NCI-H82 treated with DMSO at 0.1 percent for 48 hours (cell line): ENCODE data around the gene REC114.
"Not testable (repeated sequence)": the region's sequence is repeated elsewhere in the genome, so short reads cannot be mapped to it uniquely, and the experiment has no call there.

Experiments used
- DNase-seq: peaks from one replicate; lab custom pipeline; 2025; ENCODE audit not compliant: unreplicated experiment; lab: John Stamatoyannopoulos, UW

Gene REC114, protein sequence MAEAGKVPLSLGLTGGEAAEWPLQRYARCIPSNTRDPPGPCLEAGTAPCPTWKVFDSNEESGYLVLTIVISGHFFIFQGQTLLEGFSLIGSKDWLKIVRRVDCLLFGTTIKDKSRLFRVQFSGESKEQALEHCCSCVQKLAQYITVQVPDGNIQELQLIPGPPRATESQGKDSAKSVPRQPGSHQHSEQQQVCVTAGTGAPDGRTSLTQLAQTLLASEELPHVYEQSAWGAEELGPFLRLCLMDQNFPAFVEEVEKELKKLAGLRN

DNA sequence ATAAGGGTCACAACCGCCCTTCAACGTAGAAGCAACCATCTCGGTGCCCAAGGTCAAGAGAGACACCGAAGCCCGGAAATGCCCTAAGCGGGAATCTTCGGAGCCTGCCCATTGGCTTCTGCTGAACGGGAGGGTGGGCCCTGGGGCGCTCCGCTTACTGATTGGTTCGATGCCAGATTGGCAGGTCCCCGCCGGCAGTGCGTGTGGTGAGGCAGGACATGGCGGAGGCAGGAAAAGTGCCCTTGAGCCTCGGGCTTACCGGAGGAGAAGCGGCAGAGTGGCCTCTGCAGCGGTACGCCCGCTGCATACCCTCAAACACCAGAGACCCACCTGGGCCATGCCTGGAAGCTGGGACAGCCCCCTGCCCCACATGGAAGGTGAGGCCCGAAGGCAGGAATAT, at the start of gene REC114:
TSS of gene REC114 (plus strand) at position 197 of the 400 bp plus-strand sequence. CDS start at position 219, 22 bp downstream.
- no peak for DNase-seq

DNA sequence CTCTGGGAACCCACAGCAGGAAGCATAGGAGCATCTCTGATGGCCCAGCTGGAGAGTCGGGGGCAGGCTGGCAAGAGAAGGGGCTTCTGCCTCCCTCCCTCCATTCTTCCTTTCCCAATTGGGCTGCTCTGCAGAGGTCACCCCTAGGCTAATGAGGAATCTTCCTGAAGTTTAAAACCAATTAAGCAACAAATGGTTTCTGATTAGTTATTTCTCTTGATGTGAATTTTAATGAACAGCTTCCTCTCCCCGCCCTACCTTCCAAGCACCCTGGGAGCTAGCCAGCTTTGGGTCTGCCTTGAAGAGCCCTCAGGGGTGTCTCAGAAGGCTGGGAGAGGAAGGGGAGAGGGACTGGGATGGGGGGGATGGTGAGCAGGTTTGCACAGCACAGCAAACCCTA, 49.6 kb upstream of the REC114 start:
- no peak for DNase-seq

DNA sequence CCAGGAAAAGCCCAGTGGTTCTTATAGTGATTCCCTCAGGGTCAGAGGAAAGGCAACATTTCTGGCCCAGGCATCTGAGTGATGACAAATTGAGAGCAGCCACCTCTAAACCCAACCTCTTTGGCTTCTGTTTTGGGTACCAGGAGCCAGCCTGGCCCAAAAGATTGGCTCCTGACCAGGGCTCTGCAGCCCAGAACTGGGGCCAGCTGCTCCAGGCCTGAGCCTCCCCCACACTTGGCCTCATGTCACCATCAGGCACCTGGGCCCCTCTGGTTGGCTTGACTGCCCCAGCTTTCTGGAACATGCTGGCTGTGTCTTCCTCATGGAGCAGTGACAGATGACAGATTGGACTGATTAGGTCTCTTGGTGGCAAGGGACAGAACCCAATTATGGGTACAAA, 48.2 kb upstream of the REC114 start:
- DNase-seq = no peak

DNA sequence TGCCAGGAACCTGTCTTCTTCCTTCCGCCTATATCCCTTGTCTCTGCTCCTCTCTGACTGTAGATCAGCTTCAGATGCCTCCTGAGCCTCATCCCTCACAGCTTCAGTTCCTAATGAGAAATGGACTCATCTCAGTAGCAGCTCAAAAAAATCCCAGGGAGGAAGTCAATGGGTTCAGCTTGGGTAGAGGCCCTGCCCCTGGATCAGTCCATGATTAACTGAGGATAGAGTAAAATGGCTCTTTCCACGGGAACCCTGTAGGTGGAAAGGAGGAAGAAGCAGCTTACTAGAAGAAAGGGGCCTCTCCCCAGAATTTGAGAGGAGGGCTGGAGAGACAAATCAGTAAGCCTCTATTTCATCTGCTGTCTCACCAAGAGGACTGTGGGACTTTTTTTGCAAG, 47.3 kb upstream of the REC114 start:
- no peak for DNase-seq

DNA sequence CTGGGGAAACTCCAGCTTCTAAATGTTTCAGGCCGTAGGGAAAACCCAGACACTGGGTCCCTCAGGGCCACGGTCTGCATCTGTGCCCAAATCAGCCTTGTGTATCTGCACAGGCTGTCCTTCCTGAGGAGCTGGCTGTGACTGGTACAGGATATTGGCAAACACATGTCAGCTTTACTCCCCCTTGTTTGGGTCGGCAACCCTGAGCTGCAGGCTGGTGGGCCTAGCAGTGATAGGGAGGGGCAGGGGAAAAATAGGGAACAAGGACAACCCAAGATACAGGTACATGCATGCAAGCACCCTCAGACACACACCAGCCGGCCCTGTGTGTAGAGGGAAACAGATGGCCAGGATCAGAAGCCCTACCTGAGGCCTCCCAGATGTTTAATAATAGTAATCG, 45.5 kb upstream of the REC114 start:
- peak; percentile 4 for DNase-seq

DNA sequence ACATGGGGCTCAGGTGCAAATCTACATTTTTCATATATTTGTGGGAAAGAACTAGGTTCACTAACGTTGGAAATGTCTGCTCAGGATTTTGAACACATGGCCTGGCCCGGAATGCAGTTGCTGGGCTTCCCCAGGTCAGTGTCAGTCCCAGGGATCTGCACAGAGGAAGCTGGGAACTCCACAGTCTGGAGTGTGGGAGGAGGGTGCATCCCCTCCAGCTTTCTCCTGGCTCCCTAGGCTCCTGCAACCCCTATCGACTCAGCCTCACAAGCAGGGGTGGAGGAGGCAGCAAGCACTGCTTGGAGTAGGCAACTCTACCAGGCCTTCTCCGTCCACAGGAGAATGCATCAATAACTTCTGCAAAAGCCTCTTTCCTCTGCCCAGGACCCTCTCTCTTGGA, 44.1 kb upstream of the REC114 start:
- DNase-seq = no peak

DNA sequence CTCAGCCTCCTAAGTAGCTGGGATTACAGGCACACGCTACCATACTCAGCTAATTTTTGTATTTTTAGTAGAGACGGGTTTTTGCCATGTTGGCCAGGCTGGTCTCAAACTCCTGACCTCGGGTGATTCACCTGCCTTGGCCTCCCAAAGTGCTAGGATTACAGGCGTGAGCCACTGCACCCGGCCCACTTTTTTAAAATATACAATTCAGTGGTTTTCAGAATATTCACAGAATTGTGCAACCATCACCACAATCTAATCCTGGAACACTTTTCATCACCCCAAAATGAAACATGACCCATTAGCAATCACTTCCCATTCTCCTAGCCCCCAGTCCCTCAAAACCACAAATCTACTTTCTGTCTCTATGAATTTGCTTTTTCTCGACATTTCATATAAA, 42.7 kb upstream of the REC114 start:
- not testable (repeated sequence) for DNase-seq

DNA sequence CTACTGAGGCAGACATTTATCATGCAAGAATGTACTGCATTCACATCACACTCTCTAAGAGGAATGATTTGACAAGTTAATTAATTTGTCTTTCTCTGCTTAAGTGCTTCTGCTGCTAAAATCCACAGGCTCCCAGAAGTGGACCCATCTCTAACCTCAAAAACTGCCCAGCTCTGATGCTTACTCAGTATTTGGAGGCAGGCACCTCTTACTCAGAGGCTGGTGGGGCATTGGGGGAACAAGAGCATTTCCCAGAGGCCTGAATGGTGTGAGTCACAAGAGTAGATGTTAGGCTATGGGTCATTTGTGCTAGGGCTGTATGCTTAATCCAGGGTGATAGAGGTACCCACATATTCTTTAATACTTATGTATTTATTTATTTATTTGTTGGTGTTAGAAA, 39.8 kb upstream of the REC114 start:
- no peak for DNase-seq

DNA sequence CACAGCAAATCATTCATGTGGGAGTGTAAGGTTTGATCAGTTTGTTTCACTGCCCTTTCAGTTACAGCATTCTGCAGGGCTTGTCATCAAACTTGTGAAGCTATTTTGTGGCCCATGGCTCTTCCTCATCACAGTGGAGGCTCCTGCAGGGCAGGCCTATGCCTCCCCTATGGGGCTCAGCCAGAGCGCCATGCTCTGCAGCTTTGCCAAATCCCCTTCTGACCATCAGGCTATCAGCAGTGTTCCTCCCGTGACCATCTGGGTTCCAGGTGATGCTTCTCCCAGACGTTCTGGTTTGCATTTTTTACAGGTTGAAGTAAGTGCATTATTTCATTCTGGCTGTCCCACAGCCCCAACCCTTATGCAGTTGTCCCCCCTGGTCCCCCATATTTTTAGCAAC, 28.1 kb upstream of the REC114 start:
- DNase-seq = no peak

DNA sequence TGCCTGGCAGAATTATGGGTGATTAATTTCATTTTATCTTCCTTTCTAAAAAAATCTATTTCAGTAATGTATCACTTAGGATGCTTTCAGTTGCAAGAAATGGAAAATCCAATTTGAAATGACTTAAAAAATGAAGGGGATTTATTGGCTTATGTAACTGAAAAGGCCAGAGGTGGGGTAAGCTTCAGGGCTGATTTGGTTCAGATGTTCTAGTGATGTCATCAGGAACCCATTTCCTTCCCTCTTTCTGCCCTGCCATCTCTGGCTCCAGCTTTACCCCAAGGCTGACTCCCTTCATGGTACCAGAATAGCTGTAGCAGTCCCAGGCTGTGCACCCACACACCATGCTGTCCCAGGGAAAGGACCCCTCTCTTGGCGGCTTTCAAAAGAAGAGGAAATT, 18.5 kb upstream of the REC114 start:
- peak; percentile 15 for DNase-seq

DNA sequence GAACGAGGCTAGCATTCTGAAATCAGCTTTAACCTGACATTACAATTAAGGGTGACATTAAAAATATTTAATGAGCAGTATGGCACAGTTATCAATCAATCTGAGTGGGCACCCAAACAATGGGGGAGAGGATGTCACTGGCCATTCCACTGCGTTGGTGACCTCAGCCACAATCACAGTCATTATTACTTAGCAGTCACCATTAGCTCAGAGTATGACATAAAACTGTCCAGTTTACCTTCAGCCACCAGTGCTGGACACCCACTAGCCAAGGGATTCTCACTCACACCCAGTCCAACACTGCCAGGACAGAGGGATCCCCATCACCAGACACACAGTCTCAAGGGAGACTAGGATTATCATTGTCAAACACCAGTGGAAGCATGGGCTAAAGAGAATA, 17.5 kb upstream of the REC114 start:
- DNase-seq = no peak

DNA sequence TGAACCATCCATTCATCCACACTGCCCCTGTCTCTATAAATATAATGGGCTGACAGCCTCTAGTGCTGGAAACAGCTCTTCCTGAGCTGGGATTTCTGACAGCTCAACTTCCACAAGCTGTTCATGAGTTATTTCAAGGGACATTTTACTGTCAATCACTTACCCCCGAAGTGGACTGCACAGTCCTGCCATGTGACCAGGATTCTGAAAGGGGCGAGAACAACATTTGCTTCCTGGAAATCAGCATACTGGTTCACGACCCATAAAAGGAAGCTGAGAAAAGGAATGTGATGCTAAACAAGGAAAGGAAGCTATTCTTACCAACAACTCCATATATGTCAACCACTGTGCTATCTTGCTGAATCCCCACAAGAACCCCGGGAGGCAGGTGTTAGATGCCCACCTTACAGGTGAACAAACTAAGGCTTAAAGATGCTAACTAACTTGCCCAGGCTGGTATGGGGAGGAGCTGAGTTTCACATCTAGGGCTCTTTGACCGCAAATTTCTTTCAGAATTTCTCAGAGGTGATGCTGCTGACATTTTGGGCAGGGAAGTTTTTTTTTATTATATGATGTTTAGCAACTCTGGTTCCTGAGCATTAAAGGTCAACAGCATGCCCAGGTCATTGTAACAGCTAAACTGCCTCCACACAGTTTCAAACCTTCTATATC, 16.5 kb upstream of the REC114 start:
- no peak for DNase-seq

DNA sequence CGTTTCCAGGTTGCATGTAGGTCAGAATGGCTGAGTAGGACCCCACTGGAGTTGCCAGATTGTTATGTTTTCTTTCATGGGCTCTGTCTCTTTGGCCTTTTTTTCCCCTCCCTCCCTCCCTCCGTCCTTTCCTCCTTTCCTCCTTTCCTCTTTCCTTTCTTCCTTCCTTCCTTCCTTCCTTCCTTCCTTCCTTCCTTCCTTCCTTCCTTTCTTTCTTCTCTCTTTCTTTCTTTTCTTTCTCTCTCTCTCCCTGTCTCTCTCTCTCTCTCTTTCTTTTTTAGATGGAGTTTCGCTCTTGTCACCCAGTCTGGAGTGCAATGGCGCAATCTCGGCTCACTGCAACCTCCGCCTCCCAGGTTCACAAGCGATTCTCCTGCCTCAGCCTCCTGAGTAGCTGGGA, 11.6 kb upstream of the REC114 start:
- DNase-seq = not testable (repeated sequence)

DNA sequence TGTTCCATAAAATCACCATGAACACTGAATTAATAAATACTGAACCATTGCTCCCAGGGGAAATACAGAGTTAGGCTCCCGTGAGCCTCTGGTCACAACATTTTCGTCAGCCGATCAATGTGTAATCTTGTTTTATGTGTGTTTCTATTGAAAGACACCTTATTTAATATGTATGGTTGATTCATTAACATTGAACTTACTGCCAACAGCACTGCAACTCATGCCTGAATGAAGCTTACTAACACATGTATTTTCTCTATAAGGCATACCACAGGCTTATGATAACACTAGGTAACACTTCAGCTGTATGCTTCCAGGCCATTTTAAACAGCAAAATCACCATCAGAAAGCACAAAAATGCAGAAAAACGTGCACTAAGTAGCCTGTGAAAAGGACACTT, 9.1 kb upstream of the REC114 start:
- DNase-seq = no peak

DNA sequence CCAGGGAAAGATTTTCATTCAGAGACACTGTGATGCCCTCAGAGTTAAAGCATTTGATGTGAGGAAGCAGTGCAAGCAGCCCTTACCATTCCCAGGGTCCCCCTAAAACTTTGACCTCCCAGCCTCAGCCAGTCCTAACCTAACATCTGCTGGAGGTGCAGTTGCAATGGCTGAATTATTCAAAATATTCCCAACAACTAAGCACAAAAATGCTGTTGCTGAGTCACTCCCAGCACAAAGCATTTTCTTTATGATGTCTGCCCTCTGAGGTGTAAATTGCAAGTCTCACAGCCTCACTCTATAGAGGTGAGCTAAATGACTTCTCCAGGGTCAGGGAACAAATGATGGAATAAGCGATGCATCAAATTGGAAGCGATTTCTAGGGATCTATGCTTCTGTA, 6.4 kb upstream of the REC114 start:
- DNase-seq = no peak

DNA sequence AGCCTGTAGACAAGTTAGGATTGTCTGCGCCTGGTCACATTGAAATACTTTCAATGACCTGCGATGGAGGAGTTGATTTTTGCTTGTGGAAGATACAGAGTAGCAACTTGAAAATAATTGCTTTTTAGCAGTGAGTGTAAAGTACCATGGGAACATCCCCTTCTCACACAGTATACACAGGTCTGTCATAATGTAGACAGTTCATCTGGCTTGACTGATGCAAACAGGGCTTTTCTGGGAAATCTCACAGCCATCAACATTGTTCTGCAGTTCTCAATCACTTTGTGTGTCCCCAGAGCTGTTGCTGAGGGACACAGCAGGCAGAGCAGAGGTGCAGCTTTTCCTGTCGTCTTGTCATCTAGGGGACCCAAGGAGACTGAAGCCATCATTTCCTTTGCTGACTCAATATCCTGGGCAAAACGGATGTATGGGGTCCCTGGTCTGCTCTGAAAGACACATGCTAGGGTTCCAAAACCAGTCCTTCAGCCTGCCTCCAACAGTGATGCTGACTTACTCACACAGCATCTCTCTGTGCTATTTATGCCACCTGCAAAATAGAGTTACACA, 5.3 kb upstream of the REC114 start:
- DNase-seq = no peak

DNA sequence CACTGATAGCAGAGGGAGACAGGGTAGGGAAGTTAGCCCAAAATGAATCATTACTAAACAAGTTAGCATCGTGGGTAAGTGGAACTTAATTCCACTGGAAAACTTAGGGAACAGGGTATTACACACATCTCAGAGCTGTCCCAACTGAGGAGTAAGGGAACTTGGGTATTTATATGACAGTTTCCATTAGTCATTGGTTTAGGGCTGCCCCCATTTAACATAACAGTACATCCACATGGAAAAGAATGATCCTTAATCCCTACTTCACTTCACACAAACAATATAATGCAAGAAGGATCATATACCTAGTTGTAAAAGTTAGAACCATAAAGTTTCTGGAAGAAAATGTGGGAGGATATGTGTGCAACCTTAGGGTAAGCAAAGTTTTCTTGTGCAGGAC, 4.3 kb upstream of the REC114 start:
- DNase-seq = no peak

DNA sequence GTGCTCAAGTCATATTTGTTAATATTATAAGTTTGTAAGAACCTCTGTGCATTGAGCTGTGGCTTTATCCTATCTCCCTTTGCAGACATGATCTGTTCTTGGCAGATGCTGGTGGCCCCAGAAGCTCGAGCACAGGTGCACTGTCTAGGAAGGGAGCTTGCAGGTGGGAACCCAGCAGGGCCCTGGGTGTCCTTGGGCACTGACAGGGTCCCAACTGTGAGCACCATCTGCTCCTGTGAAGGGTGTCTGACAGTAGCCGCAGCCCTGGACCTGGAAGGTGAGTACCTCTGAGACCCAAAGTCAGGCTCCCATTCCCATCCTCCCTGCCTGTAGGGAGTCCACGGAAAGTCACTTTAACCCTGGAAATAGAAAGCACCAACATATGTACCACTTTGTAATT, 2.4 kb upstream of the REC114 start:
- DNase-seq = peak; percentile 57

DNA sequence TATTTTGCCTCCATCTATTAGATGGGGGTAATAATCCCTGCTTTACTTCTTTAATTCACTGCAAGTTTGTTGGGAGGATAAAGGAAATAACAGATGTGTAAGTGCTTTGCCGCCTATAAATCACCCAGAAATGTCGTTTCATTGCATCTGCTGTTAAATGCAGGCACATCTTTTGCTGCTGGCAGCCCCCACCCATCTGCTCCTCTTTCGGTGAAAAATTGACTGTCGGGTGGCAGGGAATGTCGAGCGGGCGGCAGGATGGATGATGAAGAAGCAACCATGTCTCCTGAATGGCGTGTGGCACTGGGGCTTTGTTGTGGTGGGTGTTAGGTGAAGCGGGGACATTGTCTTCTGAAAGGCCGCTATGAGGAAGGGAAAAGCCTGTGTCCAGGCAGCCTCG, 543 bp upstream of the REC114 start:
- peak; percentile 93 for DNase-seq

DNA sequence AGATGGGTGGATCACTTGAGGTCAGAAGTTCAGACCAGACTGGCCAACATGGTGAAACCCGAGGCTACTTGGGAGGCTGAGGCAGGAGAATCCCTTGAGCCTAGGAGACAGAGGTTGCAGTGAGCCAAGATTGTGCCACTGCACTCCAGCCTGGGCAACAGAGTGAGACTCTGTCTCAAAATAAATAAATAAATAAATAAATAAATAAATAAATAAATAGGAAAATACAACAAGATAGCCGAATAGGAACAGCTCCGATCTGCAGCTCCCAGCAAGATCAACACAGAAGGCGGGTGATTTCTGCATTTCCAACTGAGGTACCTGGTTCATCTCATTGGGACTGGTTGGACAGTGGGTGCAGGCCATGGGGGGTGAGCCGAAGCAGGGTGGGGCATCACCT, 4.5 kb downstream of the REC114 start:
- DNase-seq = not testable (repeated sequence)

DNA sequence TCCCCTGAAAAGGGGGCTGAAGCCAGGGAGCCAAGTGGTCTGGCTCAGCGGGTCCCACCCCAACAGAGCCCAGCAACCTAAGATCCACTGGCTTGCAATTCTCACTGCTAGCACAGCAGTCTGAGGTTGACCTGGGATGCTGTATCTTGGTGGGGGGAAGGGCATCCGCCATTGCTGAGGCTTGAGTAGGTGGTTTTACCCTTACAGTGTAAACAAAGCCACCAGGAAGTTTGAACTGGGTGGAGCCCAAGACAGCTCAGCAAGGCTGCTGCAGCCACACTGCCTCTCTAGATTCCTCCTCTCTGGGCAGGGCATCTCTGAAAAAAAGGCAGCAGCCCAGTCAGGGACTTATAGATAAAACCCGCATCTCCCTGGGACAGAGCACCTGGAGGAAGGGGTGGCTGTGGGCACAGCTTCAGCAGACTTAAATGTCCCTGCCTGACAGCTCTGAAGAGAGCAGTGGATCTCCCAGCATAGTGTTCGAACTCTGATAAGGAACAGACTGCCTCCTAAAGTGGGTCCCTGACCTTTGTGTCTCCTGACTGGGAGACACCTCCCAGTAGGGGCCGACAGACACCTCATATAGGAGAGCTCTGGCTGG, 5.3 kb downstream of the REC114 start:
- not testable (repeated sequence) for DNase-seq

DNA sequence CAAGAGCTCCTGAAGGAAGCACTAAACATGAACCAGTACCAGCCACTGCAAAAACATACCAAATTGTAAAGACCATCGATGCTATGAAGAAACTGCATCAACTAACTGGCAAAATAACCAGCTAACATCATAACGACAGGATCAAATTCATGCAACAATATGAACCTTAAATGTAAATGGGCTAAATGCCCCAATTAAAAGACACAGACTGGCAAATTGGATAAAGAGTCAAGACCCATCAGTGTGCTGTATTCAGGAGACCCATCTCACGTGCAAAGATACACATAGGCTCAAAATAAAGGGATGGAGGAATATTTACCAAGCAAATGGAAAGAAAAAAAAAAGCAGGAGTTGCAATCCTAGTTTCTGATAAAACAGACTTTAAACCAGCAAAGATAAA, 7.0 kb downstream of the REC114 start:
- DNase-seq = not testable (repeated sequence)
